Stimulated activated CD4-positive, alpha-beta T cell treated with anti-CD3 and anti-CD28 coated beads, TNF-alpha, amount 100 ng/mL, for 48 hours (primary cell): ENCODE measurements around the gene ALDH3A2.

Experiments
- DNase-seq, 3 donors: peaks; one replicate each; pipeline ENCODE4 v3.0.0-alpha.2; 2020; ENCODE audit warnings: low read depth in 3 of 3

ALDH3A2 gene

GRCh38 chr17:19648475-19649273 is at the start of gene ALDH3A2:
Gene ALDH3A2, plus strand, starts transcription at chr17:19648751. Its CDS starts 221 bp downstream, at chr17:19648972.
- peak; percentile 87 to 95 (median 87) for DNase-seq

- DNase-seq: no peak
These were observed 38.2 kb upstream of the ALDH3A2 start for GRCh38 chr17:19610311-19610710.

- DNase-seq: no peak
These were observed 37.7 kb upstream of the ALDH3A2 start for GRCh38 chr17:19610879-19611278.

GRCh38 chr17:19613979-19614378 is 34.6 kb upstream of the ALDH3A2 start:
- DNase-seq: no peak

- no peak for DNase-seq
These were observed 33.7 kb upstream of the ALDH3A2 start for GRCh38 chr17:19614900-19615299.

- no peak for DNase-seq
These were observed 30.5 kb upstream of the ALDH3A2 start for GRCh38 chr17:19618015-19618414.

- DNase-seq: no peak
These were observed 28.7 kb upstream of the ALDH3A2 start for GRCh38 chr17:19619705-19620325.

GRCh38 chr17:19621697-19622096 is 26.9 kb upstream of the ALDH3A2 start:
- no peak for DNase-seq

- DNase-seq: no peak
These were observed 22.5 kb upstream of the ALDH3A2 start for GRCh38 chr17:19626079-19626478.

- no peak for DNase-seq
These were observed 19.1 kb upstream of the ALDH3A2 start for GRCh38 chr17:19629449-19629848.

GRCh38 chr17:19630035-19630434 is 18.5 kb upstream of the ALDH3A2 start:
- DNase-seq: no peak

GRCh38 chr17:19630661-19631060 is 17.9 kb upstream of the ALDH3A2 start:
- no peak for DNase-seq

- no peak for DNase-seq
These were observed 16.6 kb upstream of the ALDH3A2 start for GRCh38 chr17:19631905-19632304.

- DNase-seq: no peak
These were observed 6.7 kb upstream of the ALDH3A2 start for GRCh38 chr17:19641687-19642372.

- no peak for DNase-seq
These were observed 6.1 kb upstream of the ALDH3A2 start for GRCh38 chr17:19642373-19642893.

GRCh38 chr17:19644493-19645210 is 3.9 kb upstream of the ALDH3A2 start:
- no peak for DNase-seq

GRCh38 chr17:19645734-19646201 is 2.8 kb upstream of the ALDH3A2 start:
- peak; percentile 32 to 46 (median 45) for DNase-seq

- no peak for DNase-seq
These were observed 1.5 kb upstream of the ALDH3A2 start for GRCh38 chr17:19646788-19647696.

- peak in 2 of 3 donors; percentile 16 to 19 for DNase-seq
These were observed 665 bp upstream of the ALDH3A2 start for GRCh38 chr17:19647697-19648474.

GRCh38 chr17:19649274-19649541 is 657 bp downstream of the ALDH3A2 start:
- no peak for DNase-seq
